ENCODE measurements around the gene PSMB1.
"Not testable (repeated sequence)": the region's sequence is repeated elsewhere in the genome, so short reads cannot be mapped to it uniquely, and the experiment has no call there.

GRCh38 chr6:170507728-170508127 lies 45.4 kb downstream of the PSMB1 start:
- not testable (repeated sequence) for TF ChIP-seq CTCF (IDR thresholded peaks at IDR 0.05); EZH2 (IDR thresholded peaks at IDR 0.05; ENCODE audit: borderline replicate concordance, insufficient read depth, low read depth, low read length, poor library complexity, severe bottlenecking)
